Muscle layer of colon (tissue), 2 donors: ENCODE data around the gene RAB36.

Experiments used
- H3K27ac ChIP-seq: one replicate; pipeline ENCODE4 v1.7.0; 2013; ENCODE audit warnings: low read depth, mild to moderate bottlenecking, low read length, moderate library complexity
- H3K27me3 ChIP-seq, 2 donors: one replicate each; pipeline ENCODE4 v1.7.0; 2013; ENCODE audit warnings: low read length in 2 of 2, mild to moderate bottlenecking in 2 of 2; ENCODE audit not compliant: insufficient read depth in 2 of 2, control insufficient read depth in 1 of 2
- H3K36me3 ChIP-seq: one replicate; pipeline ENCODE4 v1.7.0; 2013; ENCODE audit warnings: mild to moderate bottlenecking, low read length; ENCODE audit not compliant: insufficient read depth
- H3K4me1 ChIP-seq: one replicate; pipeline ENCODE4 v1.7.0; 2013; ENCODE audit warnings: mild to moderate bottlenecking, low read length; ENCODE audit not compliant: insufficient read depth
- H3K4me3 ChIP-seq, 2 donors: one replicate each; pipeline ENCODE4 v1.7.0; 2013; ENCODE audit warnings: low read length in 2 of 2, low read depth in 1 of 2, mild to moderate bottlenecking in 1 of 2, moderate library complexity in 1 of 2
- H3K9ac ChIP-seq: one replicate; pipeline ENCODE4 v1.7.0; 2013; ENCODE audit warnings: low read length
- H3K9me3 ChIP-seq: one replicate; pipeline ENCODE4 v1.7.0; 2013; ENCODE audit warnings: mild to moderate bottlenecking, low read length
- donor health status: abdominal sarcoma.
- donor health status: Adenocarcinoma of cecum.

The RAB36 gene

GRCh38 chr22:23117891-23118646 lies 27.2 kb upstream of the RAB36 start:
- no peak overlapping the region for H3K27ac ChIP-seq
- H3K4me3 ChIP-seq = no peak overlapping the region
- H3K9me3 ChIP-seq = no peaks in the 10 kb centered on the region
- no peak overlapping the region for H3K9ac ChIP-seq
- peaks cover 5% of the 10 kb centered on the region for H3K4me1 ChIP-seq
- no peaks in the 10 kb centered on the region for H3K36me3 ChIP-seq
- no peaks in the 10 kb centered on the region for H3K27me3 ChIP-seq

- no peak overlapping the region for H3K4me3 ChIP-seq
- H3K4me1 ChIP-seq = peaks cover 5% of the 10 kb centered on the region
- H3K27me3 ChIP-seq = no peaks in the 10 kb centered on the region
- H3K9ac ChIP-seq = no peak overlapping the region
- H3K9me3 ChIP-seq = no peaks in the 10 kb centered on the region
- no peak overlapping the region for H3K27ac ChIP-seq
- no peaks in the 10 kb centered on the region for H3K36me3 ChIP-seq
These were observed 26.4 kb upstream of the RAB36 start for GRCh38 chr22:23118647-23119493.

DNA sequence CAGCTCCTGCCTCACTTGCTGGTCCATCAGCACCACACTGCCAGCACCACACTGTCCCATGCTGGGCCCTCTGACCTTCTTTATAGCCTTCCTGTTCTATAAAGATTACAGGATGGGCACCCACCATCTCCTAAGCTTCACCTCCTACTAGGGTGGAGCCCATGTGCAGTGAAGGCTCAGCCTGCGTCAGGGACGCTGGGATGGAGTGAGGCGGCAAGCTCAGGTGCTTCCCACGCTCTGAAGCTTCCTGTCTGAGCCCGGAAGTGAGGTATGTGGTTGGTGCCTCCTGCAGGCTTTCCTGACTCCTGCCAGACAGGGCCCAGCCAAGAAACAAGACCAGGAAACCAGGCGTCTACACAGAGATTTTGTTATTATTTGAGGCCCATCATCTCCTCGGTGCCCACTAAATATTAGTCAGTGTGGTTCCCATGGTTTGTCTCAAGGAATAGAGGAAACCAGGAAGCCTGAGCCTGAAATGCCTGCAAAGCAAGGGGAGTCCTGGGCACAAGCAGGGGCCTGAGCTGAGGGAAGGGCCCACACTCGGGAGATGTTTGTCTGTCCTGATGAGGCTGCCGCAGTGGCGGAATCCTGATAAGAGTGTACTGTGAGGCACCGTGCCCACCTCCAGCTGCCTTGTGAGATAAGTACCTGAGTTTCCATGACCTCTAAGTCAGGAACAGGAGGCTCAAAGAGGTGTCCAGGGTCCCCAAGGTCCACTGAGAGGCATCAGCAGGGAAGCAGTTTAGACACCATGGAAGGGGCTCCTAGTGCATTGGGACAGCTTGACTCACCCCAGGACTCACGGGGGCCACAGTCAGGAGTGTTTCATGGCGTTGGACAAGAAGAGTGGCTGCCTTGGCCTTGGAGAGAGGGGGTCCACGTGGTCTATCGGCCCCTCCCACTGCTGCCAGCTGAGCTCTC lies 25.5 kb upstream of the RAB36 start:
- H3K9ac ChIP-seq = no peak overlapping the region
- no peak overlapping the region for H3K27ac ChIP-seq
- H3K27me3 ChIP-seq = no peaks in the 10 kb centered on the region
- no peaks in the 10 kb centered on the region for H3K9me3 ChIP-seq
- no peaks in the 10 kb centered on the region for H3K36me3 ChIP-seq
- peaks cover 6% of the 10 kb centered on the region for H3K4me1 ChIP-seq
- no peak overlapping the region for H3K4me3 ChIP-seq

- Histone ChIP-seq H3K4me1 (peaks cover 9% of the 10 kb centered on the region), H3K27ac (no peak overlapping the region), H3K27me3 (no peaks in the 10 kb centered on the region)
These were observed 24.8 kb upstream of the RAB36 start for GRCh38 chr22:23120415-23120899.

GRCh38 chr22:23121000-23121421 lies 24.3 kb upstream of the RAB36 start:
- no peaks in the 10 kb centered on the region for H3K9me3 ChIP-seq
- H3K27ac ChIP-seq = no peak overlapping the region
- H3K4me1 ChIP-seq = peaks cover 9% of the 10 kb centered on the region
- H3K9ac ChIP-seq = no peak overlapping the region
- H3K36me3 ChIP-seq = no peaks in the 10 kb centered on the region
- H3K4me3 ChIP-seq = no peak overlapping the region
- H3K27me3 ChIP-seq = no peaks in the 10 kb centered on the region

More at GRCh38 chr22:23120415-23120899, 24.8 kb upstream of the RAB36 start:
- no peaks in the 10 kb centered on the region for H3K36me3 ChIP-seq
- no peaks in the 10 kb centered on the region for H3K9me3 ChIP-seq
- no peak overlapping the region for H3K4me3 ChIP-seq
- H3K9ac ChIP-seq = no peak overlapping the region

DNA sequence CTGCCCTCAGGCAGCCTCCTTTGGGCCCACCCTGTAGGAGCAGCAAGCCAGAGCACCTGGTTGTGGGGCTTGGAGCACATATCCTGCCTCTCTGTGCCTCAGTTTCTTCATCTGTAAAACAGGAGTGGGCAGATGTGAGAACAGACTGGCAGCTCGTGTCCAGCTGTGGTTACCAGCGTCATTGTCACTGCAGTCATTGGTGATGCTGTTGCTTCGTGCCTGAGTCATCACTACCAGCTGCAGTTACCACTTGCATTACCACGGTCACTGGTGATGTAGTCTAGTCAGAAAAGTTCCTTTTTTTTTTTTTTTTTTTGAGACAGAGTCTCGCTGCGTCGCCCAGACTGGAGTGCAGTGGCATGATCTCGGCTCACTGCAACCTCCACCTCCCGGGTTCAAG lies 23.9 kb upstream of the RAB36 start:
- Histone ChIP-seq H3K9ac (no peak overlapping the region), H3K4me3 (no peak overlapping the region), H3K9me3 (no peaks in the 10 kb centered on the region), H3K27ac (no peak overlapping the region), H3K4me1 (peaks cover 9% of the 10 kb centered on the region), H3K36me3 (no peaks in the 10 kb centered on the region), H3K27me3 (no peaks in the 10 kb centered on the region)

DNA sequence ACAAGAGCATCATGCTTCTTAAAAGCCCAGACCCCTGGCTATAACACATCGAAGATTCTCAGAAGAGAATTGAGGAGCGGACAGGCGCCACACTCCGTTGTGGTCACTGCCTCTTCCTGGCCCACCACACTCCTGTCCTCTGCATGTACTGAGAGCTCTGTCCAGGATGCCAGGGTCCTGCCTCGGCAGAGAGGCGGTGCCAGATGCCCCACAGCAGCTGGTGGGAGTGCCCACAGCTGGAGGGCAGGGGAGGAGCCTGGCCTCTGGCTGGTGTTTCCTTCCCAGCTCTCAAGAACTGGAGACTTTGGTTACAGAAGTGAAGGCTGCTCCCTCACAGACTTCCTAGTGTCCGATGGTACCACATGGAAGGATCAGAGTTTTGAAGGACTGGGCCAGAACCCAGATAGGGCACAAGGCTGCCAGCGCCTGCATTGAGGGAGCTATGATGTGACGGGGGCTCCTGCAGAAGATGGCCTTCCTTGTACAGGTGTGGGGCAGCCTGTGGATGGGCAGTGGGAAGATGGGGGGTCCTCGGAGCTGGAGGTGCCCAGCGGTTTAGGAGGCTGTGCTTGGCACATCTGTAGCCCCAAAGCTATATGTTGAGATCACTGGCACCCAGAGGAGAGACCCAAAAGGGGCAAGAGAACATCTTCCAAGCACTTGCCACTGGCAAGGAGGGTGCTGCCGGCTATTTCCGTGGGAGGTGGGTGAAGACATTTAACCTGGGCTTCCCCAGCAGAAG lies 22.9 kb upstream of the RAB36 start:
- Histone ChIP-seq H3K36me3 (no peaks in the 10 kb centered on the region), H3K27ac (no peak overlapping the region), H3K9ac (no peak overlapping the region), H3K27me3 (no peaks in the 10 kb centered on the region), H3K9me3 (no peaks in the 10 kb centered on the region), H3K4me3 (no peak overlapping the region), H3K4me1 (peaks cover 9% of the 10 kb centered on the region)

DNA sequence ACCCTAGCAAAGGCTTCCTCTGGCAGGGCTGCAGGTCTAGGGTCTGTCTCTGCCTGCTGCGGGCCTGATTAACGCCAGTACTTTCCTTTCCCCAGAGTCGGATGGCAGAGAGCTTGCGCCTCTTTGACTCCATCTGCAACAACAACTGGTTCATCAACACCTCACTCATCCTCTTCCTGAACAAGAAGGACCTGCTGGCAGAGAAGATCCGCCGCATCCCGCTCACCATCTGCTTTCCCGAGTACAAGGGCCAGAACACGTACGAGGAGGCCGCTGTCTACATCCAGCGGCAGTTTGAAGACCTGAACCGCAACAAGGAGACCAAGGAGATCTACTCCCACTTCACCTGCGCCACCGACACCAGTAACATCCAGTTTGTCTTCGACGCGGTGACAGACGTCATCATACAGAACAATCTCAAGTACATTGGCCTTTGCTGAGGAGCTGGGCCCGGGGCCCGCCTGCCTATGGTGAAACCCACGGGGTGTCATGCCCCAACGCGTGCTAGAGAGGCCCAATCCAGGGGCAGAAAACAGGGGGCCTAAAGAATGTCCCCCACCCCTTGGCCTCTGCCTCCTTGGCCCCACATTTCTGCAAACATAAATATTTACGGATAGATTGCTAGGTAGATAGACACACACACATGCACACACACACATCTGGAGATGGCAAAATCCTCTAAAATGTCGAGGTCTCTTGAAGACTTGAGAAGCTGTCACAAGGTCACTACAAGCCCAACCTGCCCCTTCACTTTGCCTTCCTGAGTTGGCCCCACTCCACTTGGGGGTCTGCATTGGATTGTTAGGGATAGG lies 22.1 kb upstream of the RAB36 start:
- H3K27ac ChIP-seq = no peak overlapping the region
- H3K27me3 ChIP-seq = no peaks in the 10 kb centered on the region
- H3K4me1 ChIP-seq = peaks cover 5% of the 10 kb centered on the region
- H3K4me3 ChIP-seq = no peak overlapping the region
- no peak overlapping the region for H3K9ac ChIP-seq
- H3K36me3 ChIP-seq = no peaks in the 10 kb centered on the region
- H3K9me3 ChIP-seq = no peaks in the 10 kb centered on the region

- no peak overlapping the region for H3K27ac ChIP-seq
- no peaks in the 10 kb centered on the region for H3K27me3 ChIP-seq
- no peak overlapping the region for H3K9ac ChIP-seq
- H3K9me3 ChIP-seq = no peaks in the 10 kb centered on the region
- no peaks in the 10 kb centered on the region for H3K36me3 ChIP-seq
- peaks cover 6% of the 10 kb centered on the region for H3K4me1 ChIP-seq
- no peak overlapping the region for H3K4me3 ChIP-seq
These were observed 21.4 kb upstream of the RAB36 start for GRCh38 chr22:23123804-23124254.
